ENCODE results near the gene FAM20A. TPM values are rescaled to one million over a fixed set of nuclear protein-coding genes. Genes with fewer than 3 reads are reported as not detected.

Gene FAM20A
- total RNA-seq, 1 donor from 2014 or later: 11.5 TPM

GRCh38 chr17:68602289-68602688 is 1.1 kb upstream of the FAM20A start:
- H3K4me3 Mint-ChIP-seq: peak overlapping the region; percentile 75
- H3K4me1 Mint-ChIP-seq (ENCODE audit: unreplicated experiment): peaks cover 8% of the 10 kb centered on the region
- H3K27me3 Mint-ChIP-seq: peaks cover 58% of the 10 kb centered on the region
- DNase-seq (ENCODE audit: extremely low spot score, unreplicated experiment): no peak
- H3K36me3 Mint-ChIP-seq: no peaks in the 10 kb centered on the region
- no peaks in the 10 kb centered on the region for H3K9me3 Mint-ChIP-seq
- TF ChIP-seq CTCF (conservative IDR thresholded peaks at IDR 0.05): no peak
- no peak overlapping the region for H3K27ac Mint-ChIP-seq

GRCh38 chr17:68601565-68602288 is 560 bp upstream of the FAM20A start:
- Mint-ChIP-seq H3K4me3 (peak overlapping the region; percentile 75), H3K36me3 (no peaks in the 10 kb centered on the region), H3K27me3 (peaks cover 63% of the 10 kb centered on the region), H3K9me3 (no peaks in the 10 kb centered on the region), H3K4me1 (ENCODE audit: unreplicated experiment) (peaks cover 8% of the 10 kb centered on the region), H3K27ac (no peak overlapping the region)
- no peak for TF ChIP-seq CTCF (conservative IDR thresholded peaks at IDR 0.05)
- no peak for DNase-seq (ENCODE audit: extremely low spot score, unreplicated experiment)

- peak overlapping the region; percentile 92 for H3K4me3 Mint-ChIP-seq
- peak; percentile 70 for DNase-seq (ENCODE audit: extremely low spot score, unreplicated experiment)
- H3K27ac Mint-ChIP-seq: no peak overlapping the region
- no peaks in the 10 kb centered on the region for H3K9me3 Mint-ChIP-seq
- peaks cover 8% of the 10 kb centered on the region for H3K4me1 Mint-ChIP-seq (ENCODE audit: unreplicated experiment)
- H3K27me3 Mint-ChIP-seq: peaks cover 66% of the 10 kb centered on the region
- H3K36me3 Mint-ChIP-seq: no peaks in the 10 kb centered on the region
- TF ChIP-seq CTCF (conservative IDR thresholded peaks at IDR 0.05): peak; percentile 35
Measured at GRCh38 chr17:68600067-68600930, 868 bp downstream of the FAM20A start.

- no peak for DNase-seq (ENCODE audit: extremely low spot score, unreplicated experiment)
- H3K27me3 Mint-ChIP-seq: peaks cover 64% of the 10 kb centered on the region
- peaks cover 8% of the 10 kb centered on the region for H3K4me1 Mint-ChIP-seq (ENCODE audit: unreplicated experiment)
- no peak for TF ChIP-seq CTCF (conservative IDR thresholded peaks at IDR 0.05)
- no peaks in the 10 kb centered on the region for H3K36me3 Mint-ChIP-seq
- H3K27ac Mint-ChIP-seq: peak overlapping the region; percentile 80
- no peaks in the 10 kb centered on the region for H3K9me3 Mint-ChIP-seq
- H3K4me3 Mint-ChIP-seq: peak overlapping the region; percentile 92
Measured at GRCh38 chr17:68599552-68600066, 1.6 kb downstream of the FAM20A start.

GRCh38 chr17:68599091-68599490 is 2.1 kb downstream of the FAM20A start:
- H3K9me3 Mint-ChIP-seq: no peaks in the 10 kb centered on the region
- peaks cover 64% of the 10 kb centered on the region for H3K27me3 Mint-ChIP-seq
- H3K4me1 Mint-ChIP-seq (ENCODE audit: unreplicated experiment): peaks cover 8% of the 10 kb centered on the region
- peak overlapping the region; percentile 80 for H3K27ac Mint-ChIP-seq
- DNase-seq (ENCODE audit: extremely low spot score, unreplicated experiment): no peak
- no peak for TF ChIP-seq CTCF (conservative IDR thresholded peaks at IDR 0.05)
- no peaks in the 10 kb centered on the region for H3K36me3 Mint-ChIP-seq
- peak overlapping the region; percentile 92 for H3K4me3 Mint-ChIP-seq
